MM.1S (cell line): ENCODE results near the gene UGT1A4.

Experiments used
- DNase-seq: peaks from one replicate; pipeline ENCODE4 v3.0.0-alpha.2; 2015
- H2AFZ ChIP-seq: fragments of 300-600 bp; sonication (generic); 2 replicates; pipeline ENCODE4 v1.6.0; 2016; ENCODE audit warnings: antibody characterized with exemption, low read length
- H3F3A ChIP-seq: fragments of 300-600 bp; sonication (generic); 2 replicates; pipeline ENCODE4 v1.6.1; 2016; ENCODE audit warnings: mild to moderate bottlenecking, antibody characterized with exemption, low read length, moderate library complexity, mixed read lengths; ENCODE audit not compliant: insufficient read depth
- H3K27ac ChIP-seq: fragments of 300-600 bp; sonication (generic); 2 replicates; pipeline ENCODE4 v1.5.1; 2016; ENCODE audit warnings: mild to moderate bottlenecking, low read length
- H3K27me3 ChIP-seq: fragments of 300-600 bp; sonication (generic); replicated peaks from 2 replicates; pipeline ENCODE4 v1.6.0; 2016; ENCODE audit warnings: low read length; ENCODE audit not compliant: insufficient read depth
- H3K36me3 ChIP-seq: fragments of 300-600 bp; sonication (generic); replicated peaks from 2 replicates; pipeline ENCODE4 v1.6.1; 2016; ENCODE audit warnings: mild to moderate bottlenecking, low read length, mixed read lengths; ENCODE audit not compliant: insufficient read depth
- H3K4me1 ChIP-seq: fragments of 300-600 bp; sonication (generic); 2 replicates; pipeline ENCODE4 v1.6.1; 2016; ENCODE audit warnings: low read length, mixed read lengths
- H3K4me2 ChIP-seq: fragments of 300-600 bp; sonication (generic); 2 replicates; pipeline ENCODE4 v1.6.0; 2016; ENCODE audit warnings: low read depth, low read length
- H3K4me3 ChIP-seq: fragments of 300-600 bp; sonication (generic); 2 replicates; pipeline ENCODE4 v1.5.1; 2016; ENCODE audit warnings: low read length, mixed read lengths
- H3K79me2 ChIP-seq: fragments of 300-600 bp; sonication (generic); 2 replicates; pipeline ENCODE4 v1.6.1; 2016; ENCODE audit warnings: mixed run types, low read length, mixed read lengths
- H3K9ac ChIP-seq: fragments of 300-600 bp; sonication (generic); 2 replicates; pipeline ENCODE4 v1.6.1; 2016; ENCODE audit warnings: low read length, mixed read lengths
- H3K9me2 ChIP-seq: fragments of 300-600 bp; sonication (generic); replicated peaks from 2 replicates; pipeline ENCODE4 v1.6.1; 2016; ENCODE audit warnings: mild to moderate bottlenecking, low read length, mixed read lengths; ENCODE audit not compliant: insufficient read depth
- H3K9me3 ChIP-seq: fragments of 300-600 bp; sonication (generic); replicated peaks from 2 replicates; pipeline ENCODE4 v1.6.1; 2016; ENCODE audit warnings: mild to moderate bottlenecking, low read length, mixed read lengths; ENCODE audit not compliant: insufficient read depth
- H4K20me1 ChIP-seq: fragments of 300-600 bp; sonication (generic); 2 replicates; pipeline ENCODE4 v1.6.1; 2016; ENCODE audit warnings: mild to moderate bottlenecking, low read length, moderate library complexity, mixed read lengths; ENCODE audit not compliant: insufficient read depth
- CTCF ChIP-seq: fragments of 300-600 bp; sonication (generic); IDR thresholded peaks from 2 replicates; pipeline ENCODE4 v1.5.1; 2016; ENCODE audit warnings: antibody characterized with exemption, low read length, mixed read lengths
- EZH2 ChIP-seq: fragments of 300-600 bp; sonication (generic); optimal IDR thresholded peaks from 2 replicates; pipeline ENCODE3; 2017; ENCODE audit warnings: low read depth, mild to moderate bottlenecking, antibody characterized with exemption, low read length, mixed read lengths
- EZH2phosphoT487 ChIP-seq: fragments of 300-600 bp; sonication (generic); IDR thresholded peaks from 2 replicates; pipeline ENCODE4 v1.6.1; 2018; ENCODE audit warnings: antibody characterized with exemption, low read length

The UGT1A4 gene

GRCh38 chr2:233819884-233820773 is 101.6 kb downstream of the UGT1A4 start:
- Histone ChIP-seq H3F3A (no peaks in the 10 kb centered on the region), H3K27me3 (no peaks in the 10 kb centered on the region), H3K9me3 (no peaks in the 10 kb centered on the region), H3K36me3 (no peaks in the 10 kb centered on the region), H3K4me2 (no peak overlapping the region), H2AFZ (no peak overlapping the region), H4K20me1 (no peaks in the 10 kb centered on the region), H3K79me2 (no peaks in the 10 kb centered on the region), H3K9me2 (no peaks in the 10 kb centered on the region), H3K4me3 (no peak overlapping the region), H3K9ac (no peak overlapping the region), H3K27ac (no peak overlapping the region), H3K4me1 (no peaks in the 10 kb centered on the region)
- no peak for DNase-seq
- TF ChIP-seq EZH2phosphoT487 (no peak), CTCF (no peak), EZH2 (no peak)

- Histone ChIP-seq H3K4me1 (no peaks in the 10 kb centered on the region), H3K79me2 (no peaks in the 10 kb centered on the region), H3K9me3 (no peaks in the 10 kb centered on the region), H3K36me3 (no peaks in the 10 kb centered on the region), H3F3A (no peaks in the 10 kb centered on the region), H3K9me2 (no peaks in the 10 kb centered on the region), H3K4me3 (no peak overlapping the region), H2AFZ (no peak overlapping the region), H3K9ac (no peak overlapping the region), H3K4me2 (no peak overlapping the region), H3K27ac (no peak overlapping the region), H3K27me3 (no peaks in the 10 kb centered on the region), H4K20me1 (no peaks in the 10 kb centered on the region)
- no peak for DNase-seq
- no peak for TF ChIP-seq EZH2
- TF ChIP-seq EZH2phosphoT487 = no peak
- no peak for TF ChIP-seq CTCF
These were observed 102.2 kb downstream of the UGT1A4 start for GRCh38 chr2:233820774-233821105.

GRCh38 chr2:233821196-233821595 is 102.7 kb downstream of the UGT1A4 start:
- H3K4me3 ChIP-seq = no peak overlapping the region
- H3K4me1 ChIP-seq = no peaks in the 10 kb centered on the region
- H3F3A ChIP-seq = no peaks in the 10 kb centered on the region
- no peaks in the 10 kb centered on the region for H3K9me3 ChIP-seq
- H3K27me3 ChIP-seq = no peaks in the 10 kb centered on the region
- no peak overlapping the region for H3K27ac ChIP-seq
- no peak overlapping the region for H3K4me2 ChIP-seq
- no peak for DNase-seq
- H3K9ac ChIP-seq = no peak overlapping the region
- no peaks in the 10 kb centered on the region for H3K9me2 ChIP-seq
- H2AFZ ChIP-seq = no peak overlapping the region
- no peak for TF ChIP-seq EZH2
- TF ChIP-seq EZH2phosphoT487 = no peak
- no peak for TF ChIP-seq CTCF
- H3K79me2 ChIP-seq = no peaks in the 10 kb centered on the region
- H3K36me3 ChIP-seq = no peaks in the 10 kb centered on the region
- no peaks in the 10 kb centered on the region for H4K20me1 ChIP-seq
